Gastrocnemius medialis (tissue), 4 donors: Measurements from ENCODE around the gene SPIRE2. TPM values are rescaled to one million over a fixed set of nuclear protein-coding genes. Genes with fewer than 3 reads are reported as not detected.

Experiments
- ATAC-seq, 2 donors: fragments of 150-250 bp; one replicate each; pipeline ENCODE4 v1.9.1; 2016
- DNase-seq, 2 donors: peaks; one replicate each; pipeline ENCODE4 v3.0.0-alpha.2; 2019
- H3K27ac ChIP-seq, 4 donors: fragments of 200-600 bp; sonication (generic); 1 replicate in 1 of 4; 2 replicates in 3 of 4; pipeline ENCODE4 v1.5.1; 2016 to 2018; ENCODE audit warnings: mild to moderate bottlenecking in 2 of 4, moderate library complexity in 1 of 4
- H3K27me3 ChIP-seq, 3 donors: fragments of 200-600 bp; sonication (generic) in 2 of 3; 1 replicate in 1 of 3; 2 replicates in 2 of 3; pipeline versions ENCODE4 v1.5.1 to v1.6.0; 2016 to 2019; ENCODE audit warnings: mild to moderate bottlenecking in 1 of 3, moderate library complexity in 1 of 3
- H3K36me3 ChIP-seq, 2 donors: fragments of 200-600 bp; sonication (generic) in 1 of 2; one replicate each; pipeline ENCODE4 v1.5.1; 2017 to 2018
- H3K4me1 ChIP-seq, 2 donors: fragments of 200-600 bp; sonication (generic) in 1 of 2; one replicate each; pipeline ENCODE4 v1.5.1; 2016 to 2017; ENCODE audit warnings: mild to moderate bottlenecking in 2 of 2
- H3K4me3 ChIP-seq, 4 donors: fragments of 200-600 bp; sonication (generic) in 3 of 4; 1 replicate in 1 of 4; 2 replicates in 3 of 4; pipeline ENCODE4 v1.5.1; 2016 to 2019; ENCODE audit warnings: mild to moderate bottlenecking in 2 of 4
- H3K9me3 ChIP-seq, 3 donors: fragments of 200-600 bp; sonication (generic) in 2 of 3; 1 replicate in 1 of 3; 2 replicates in 2 of 3; pipeline ENCODE4 v1.5.1; 2016 to 2019
- POLR2A ChIP-seq, 2 donors: fragments of 450-650 bp; IDR thresholded peaks; one replicate each; pipeline ENCODE4 v1.6.1; 2017; ENCODE audit warnings: antibody characterized with exemption in 2 of 2, mild to moderate bottlenecking in 2 of 2, moderate library complexity in 2 of 2
- in situ Hi-C, 4 donors: fragments of 200-750 bp; cut with MboI; loops; one replicate each; pipeline versions ENCODE4 v1.15.0 to v1.8.0; 2017; ENCODE audit warnings: low sequenced_read_pairs in 4 of 4
- intact Hi-C: fragments of 100-400 bp; cut with DNase I; formaldehyde crosslinking; loops from one replicate; pipeline ENCODE4 v1.15.1; 2023; ENCODE audit warnings: low total_unique reads
- total RNA-seq, 4 donors: library from RNA; depleted of rRNA; stranded (reverse); fragments of >200 nt; gene quantifications; one replicate each; pipeline versions ENCODE4 v1.1.0 to v1.2.3, GENCODE V29; 2016
- TF ChIP-seq, protein P1 (sequence below), 5 experiments: fragments of 450-650 bp in 3 of 5; fragments of 200-600 bp in 2 of 5; sonication (generic) in 2 of 5; IDR thresholded peaks in 4 of 5; conservative IDR thresholded peaks in 1 of 5; 1 replicate in 4 of 5; 2 replicates in 1 of 5; pipeline ENCODE4 v1.5.1; 2016 to 2019; ENCODE audit warnings: antibody characterized with exemption in 5 of 5, mild to moderate bottlenecking in 3 of 5, moderate library complexity in 3 of 5

SPIRE2 gene
- total RNA-seq, 4 donors from 2014 or later: 0.49 to 1.6 TPM; not detected in 2

DNA sequence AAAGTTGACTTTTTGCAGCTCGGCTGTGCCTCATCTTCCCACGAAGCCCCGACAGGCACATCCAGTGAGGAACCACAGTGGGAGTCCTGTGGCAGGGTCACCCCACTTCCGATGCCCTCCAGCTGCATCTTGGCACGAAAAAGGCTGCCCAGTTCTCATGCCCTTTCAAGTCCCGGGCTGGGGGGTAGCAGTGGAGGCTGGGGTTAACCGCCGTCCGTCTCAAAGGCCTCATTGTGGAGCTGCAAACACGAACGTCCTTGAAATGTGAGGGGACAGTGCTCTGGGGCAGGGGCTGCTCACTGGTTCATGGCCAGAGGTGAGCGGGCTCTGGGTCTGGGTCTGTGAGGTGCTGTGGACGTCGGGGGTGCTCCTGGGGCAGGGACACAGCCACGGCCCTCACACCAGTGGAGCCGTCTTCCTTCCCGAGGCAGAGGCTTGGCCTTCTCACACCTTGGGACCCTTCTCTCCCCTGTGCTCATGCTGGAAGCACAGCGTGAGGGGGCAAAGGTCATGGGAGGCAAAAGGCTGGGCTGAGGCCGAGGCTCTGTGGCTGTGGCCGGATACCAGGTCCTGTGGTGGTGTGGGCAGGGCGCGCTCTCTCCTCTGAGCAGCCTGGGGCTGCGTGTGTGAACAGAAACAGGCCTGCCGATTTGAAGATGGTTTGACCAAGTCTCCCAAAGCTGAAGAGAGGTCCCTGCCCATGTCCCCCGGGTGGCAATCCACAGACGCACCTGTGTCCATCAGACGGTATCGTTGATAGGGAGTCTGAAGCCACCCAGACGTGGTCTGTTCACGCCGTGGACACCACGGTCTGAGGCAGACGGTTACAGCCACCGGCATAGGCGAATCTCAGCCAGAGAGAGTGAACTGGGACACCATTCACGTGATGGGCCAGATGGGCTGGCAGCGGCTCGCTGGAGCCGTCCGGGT lies 87.3 kb downstream of the SPIRE2 start:
- no peaks in the 10 kb centered on the region for H3K9me3 ChIP-seq
- H3K27ac ChIP-seq: no peak overlapping the region
- DNase-seq (no peak), ATAC-seq (no peak)
- intact Hi-C loops: no loop called here
- no peaks in the 10 kb centered on the region for H3K36me3 ChIP-seq
- in situ Hi-C loops: no loop called here
- TF ChIP-seq, protein P1, sequence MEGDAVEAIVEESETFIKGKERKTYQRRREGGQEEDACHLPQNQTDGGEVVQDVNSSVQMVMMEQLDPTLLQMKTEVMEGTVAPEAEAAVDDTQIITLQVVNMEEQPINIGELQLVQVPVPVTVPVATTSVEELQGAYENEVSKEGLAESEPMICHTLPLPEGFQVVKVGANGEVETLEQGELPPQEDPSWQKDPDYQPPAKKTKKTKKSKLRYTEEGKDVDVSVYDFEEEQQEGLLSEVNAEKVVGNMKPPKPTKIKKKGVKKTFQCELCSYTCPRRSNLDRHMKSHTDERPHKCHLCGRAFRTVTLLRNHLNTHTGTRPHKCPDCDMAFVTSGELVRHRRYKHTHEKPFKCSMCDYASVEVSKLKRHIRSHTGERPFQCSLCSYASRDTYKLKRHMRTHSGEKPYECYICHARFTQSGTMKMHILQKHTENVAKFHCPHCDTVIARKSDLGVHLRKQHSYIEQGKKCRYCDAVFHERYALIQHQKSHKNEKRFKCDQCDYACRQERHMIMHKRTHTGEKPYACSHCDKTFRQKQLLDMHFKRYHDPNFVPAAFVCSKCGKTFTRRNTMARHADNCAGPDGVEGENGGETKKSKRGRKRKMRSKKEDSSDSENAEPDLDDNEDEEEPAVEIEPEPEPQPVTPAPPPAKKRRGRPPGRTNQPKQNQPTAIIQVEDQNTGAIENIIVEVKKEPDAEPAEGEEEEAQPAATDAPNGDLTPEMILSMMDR (IDR thresholded peaks at IDR 0.05 in 4 of 5, conservative IDR thresholded peaks at IDR 0.05 in 1 of 5): no peak
- no peak for TF ChIP-seq POLR2A (IDR thresholded peaks at IDR 0.05)
- no peak overlapping the region for H3K4me3 ChIP-seq
- peaks cover 7 to 12% of the 10 kb centered on the region in 2 donors for H3K4me1 ChIP-seq
- peaks cover 18 to 31% (median 23%) of the 10 kb centered on the region in 3 donors for H3K27me3 ChIP-seq

DNA sequence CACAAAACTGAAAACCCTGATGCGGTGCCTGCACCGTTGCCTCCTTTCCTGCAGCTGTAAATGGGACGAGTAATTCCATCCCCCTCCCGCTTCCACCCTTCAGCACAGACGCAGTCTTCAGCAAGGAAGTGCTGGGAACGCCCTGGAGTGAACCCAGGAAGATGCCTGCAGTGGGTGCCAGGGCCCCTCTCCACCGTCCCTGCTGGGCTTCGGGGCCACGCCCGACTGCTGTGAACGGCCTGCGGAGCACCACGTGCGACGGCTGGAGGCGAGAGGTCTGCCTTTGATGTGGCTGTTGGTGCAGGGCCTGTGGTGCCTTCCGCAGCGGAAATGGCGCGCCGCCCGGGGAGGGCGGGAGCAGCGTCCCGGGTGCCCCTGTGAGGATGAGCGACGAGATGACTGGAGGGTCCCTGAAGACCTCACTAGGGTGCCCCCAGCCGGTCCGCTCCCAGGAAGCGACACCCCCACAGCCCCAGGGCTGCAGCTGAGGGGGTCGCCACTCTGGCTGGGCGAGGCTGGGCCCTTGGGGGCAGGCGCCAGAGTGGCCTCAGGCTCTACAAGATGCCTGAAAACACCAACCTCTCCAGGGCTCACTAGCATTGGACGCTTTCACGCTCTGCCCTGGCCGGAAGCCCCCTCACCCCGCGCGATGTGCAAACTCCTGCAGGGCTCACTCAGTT lies 89.6 kb downstream of the SPIRE2 start:
- Histone ChIP-seq H3K4me1 (peaks cover 15 to 23% of the 10 kb centered on the region in 2 donors), H3K9me3 (no peaks in the 10 kb centered on the region), H3K27me3 (peaks cover 35 to 50% (median 47%) of the 10 kb centered on the region in 3 donors), H3K27ac (no peak overlapping the region), H3K36me3 (no peaks in the 10 kb centered on the region), H3K4me3 (peak overlapping the region in 3 of 4 donors; percentile 17 to 22 (median 22))
- peak in 1 of 2 donors; percentile 50 for DNase-seq
- peak; percentile 6 to 35 for ATAC-seq
- in situ Hi-C loops (no loop called here), intact Hi-C loops (no loop called here)
- TF ChIP-seq, protein P1 (IDR thresholded peaks at IDR 0.05 in 4 of 5, conservative IDR thresholded peaks at IDR 0.05 in 1 of 5): no peak
- TF ChIP-seq POLR2A (IDR thresholded peaks at IDR 0.05): no peak

DNA sequence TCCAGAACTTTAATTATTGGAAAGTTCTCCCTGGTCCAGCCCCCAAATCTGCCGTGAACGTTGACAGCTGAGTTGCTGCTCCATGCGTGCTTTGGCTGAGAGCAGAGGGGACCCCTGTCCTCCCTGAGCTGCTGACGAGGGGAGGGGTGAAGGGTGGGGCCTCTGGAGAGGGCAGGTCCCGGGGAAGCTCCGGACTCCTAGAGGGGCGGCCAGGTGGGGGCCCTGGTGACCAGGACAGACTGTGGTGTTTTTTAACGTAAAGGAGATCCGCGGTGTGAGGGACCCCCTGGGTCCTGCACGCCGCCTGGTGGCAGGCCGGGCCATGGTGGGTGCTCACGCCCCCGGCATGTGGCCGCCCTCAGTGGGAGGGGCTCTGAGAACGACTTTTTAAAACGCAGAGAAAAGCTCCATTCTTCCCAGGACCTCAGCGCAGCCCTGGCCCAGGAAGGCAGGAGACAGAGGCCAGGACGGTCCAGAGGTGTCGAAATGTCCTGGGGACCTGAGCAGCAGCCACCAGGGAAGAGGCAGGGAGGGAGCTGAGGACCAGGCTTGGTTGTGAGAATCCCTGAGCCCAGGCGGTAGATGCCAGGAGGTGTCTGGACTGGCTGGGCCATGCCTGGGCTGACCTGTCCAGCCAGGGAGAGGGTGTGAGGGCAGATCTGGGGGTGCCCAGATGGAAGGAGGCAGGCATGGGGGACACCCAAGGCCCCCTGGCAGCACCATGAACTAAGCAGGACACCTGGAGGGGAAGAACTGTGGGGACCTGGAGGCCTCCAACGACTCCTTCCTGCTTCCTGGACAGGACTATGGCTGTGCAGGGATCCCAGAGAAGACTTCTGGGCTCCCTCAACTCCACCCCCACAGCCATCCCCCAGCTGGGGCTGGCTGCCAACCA lies 90.4 kb downstream of the SPIRE2 start, which contains the start of gene MC1R:
Gene MC1R, plus strand, starts transcription at position 410 of the 895 bp plus-strand sequence. Its CDS starts 397 bp downstream, at position 807.
- no peak for TF ChIP-seq POLR2A (IDR thresholded peaks at IDR 0.05)
- TF ChIP-seq, protein P1 (IDR thresholded peaks at IDR 0.05 in 4 of 5, conservative IDR thresholded peaks at IDR 0.05 in 1 of 5): peak in 4 of 5 experiments; percentile 17 to 36 (median 32)
- Histone ChIP-seq H3K9me3 (no peaks in the 10 kb centered on the region), H3K4me3 (peak within 1 kb of the TSS in 3 of 4 donors; percentile 17 to 22 (median 22)), H3K27me3 (peaks cover 40 to 53% (median 50%) of the 10 kb centered on the region in 3 donors), H3K27ac (no peak within 1 kb of the TSS), H3K4me1 (peaks cover 16 to 23% of the 10 kb centered on the region in 2 donors), H3K36me3 (no peaks in the 10 kb centered on the region)
- DNase-seq (no peak), ATAC-seq (no peak)
- intact Hi-C loops: no loop called here
- in situ Hi-C loops: no loop called here
